SK-N-SH treated with all-trans-retinoic acid at 6 μM for 48 hours (cell line): ENCODE results near the gene TCEA3.

Experiments used
- ARNTL ChIP-seq: fragments of 450-650 bp; formaldehyde crosslinking; IDR thresholded peaks from 2 replicates; pipeline ENCODE4 v1.5.0; 2020; ENCODE audit warnings: low read depth, mild to moderate bottlenecking, moderate library complexity, borderline replicate concordance
- BACH2 ChIP-seq: fragments of 250-450 bp; sonication (Bioruptor Pico); IDR thresholded peaks from 2 replicates; pipeline ENCODE4 v1.9.0; 2021; ENCODE audit warnings: mild to moderate bottlenecking, borderline replicate concordance
- CREB5 ChIP-seq: fragments of 250-450 bp; sonication (Bioruptor Pico); IDR thresholded peaks from 2 replicates; pipeline ENCODE4 v1.5.1; 2020; ENCODE audit warnings: low read depth, mild to moderate bottlenecking, moderate library complexity
- CSDC2 ChIP-seq: fragments of 250-450 bp; sonication (Bioruptor Pico); IDR thresholded peaks from 2 replicates; pipeline ENCODE4 v1.5.0; 2020; ENCODE audit warnings: mild to moderate bottlenecking, moderate library complexity
- ESRRG ChIP-seq: fragments of 250-450 bp; sonication (Bioruptor Pico); IDR thresholded peaks from 2 replicates; pipeline ENCODE4 v1.6.1; 2021; ENCODE audit warnings: mild to moderate bottlenecking
- ISL1 ChIP-seq: fragments of 250-450 bp; sonication (Bioruptor Pico); IDR thresholded peaks from 2 replicates; pipeline ENCODE4 v2.1.2; 2022; ENCODE audit warnings: mild to moderate bottlenecking, moderate library complexity
- OSR1 ChIP-seq: fragments of 250-450 bp; sonication (Bioruptor Pico); IDR thresholded peaks from 2 replicates; pipeline ENCODE4 v1.8.0; 2022; ENCODE audit warnings: moderate library complexity, mild to moderate bottlenecking, inconsistent platforms
- PATZ1 ChIP-seq: fragments of 250-450 bp; sonication (Bioruptor Pico); IDR thresholded peaks from 2 replicates; pipeline ENCODE4 v1.8.0; 2020; ENCODE audit warnings: mild to moderate bottlenecking, moderate library complexity, borderline replicate concordance
- RARB ChIP-seq: fragments of 250-450 bp; sonication (Bioruptor Pico); IDR thresholded peaks from 2 replicates; pipeline ENCODE4 v1.8.0; 2021; ENCODE audit warnings: mild to moderate bottlenecking, moderate library complexity
- ZFP3 ChIP-seq: fragments of 250-450 bp; sonication (Bioruptor Pico); IDR thresholded peaks from 2 replicates; pipeline ENCODE4 v1.5.0; 2020; ENCODE audit warnings: mild to moderate bottlenecking, moderate library complexity
- ZNF70 ChIP-seq: fragments of 450-650 bp; formaldehyde crosslinking; IDR thresholded peaks from 2 replicates; pipeline ENCODE4 v1.5.0; 2020; ENCODE audit warnings: mild to moderate bottlenecking, moderate library complexity
- ZNF8 ChIP-seq: fragments of 450-650 bp; formaldehyde crosslinking; IDR thresholded peaks from 2 replicates; pipeline ENCODE4 v1.5.0; 2020; ENCODE audit warnings: mild to moderate bottlenecking, moderate library complexity

- TF ChIP-seq PATZ1 (CRISPR knock-in tag) (no peak), ZNF70 (CRISPR knock-in tag) (no peak), ESRRG (CRISPR knock-in tag) (no peak), ARNTL (no peak), RARB (CRISPR knock-in tag) (no peak), OSR1 (CRISPR knock-in tag) (no peak), ZFP3 (CRISPR knock-in tag) (no peak), ISL1 (no peak), CREB5 (CRISPR knock-in tag) (no peak), BACH2 (CRISPR knock-in tag) (no peak), CSDC2 (CRISPR knock-in tag) (no peak), ZNF8 (CRISPR knock-in tag) (no peak)
These were observed 52.3 kb downstream of the TCEA3 start for GRCh38 chr1:23371987-23372880.
